Endothelial cell (in vitro differentiated cells): ENCODE data around the gene AP1G2. TPM values are rescaled to one million over a fixed set of nuclear protein-coding genes. Genes with fewer than 3 reads are reported as not detected.
"Not testable (repeated sequence)": the region's sequence is repeated elsewhere in the genome, so short reads cannot be mapped to it uniquely, and the experiment has no call there.

Experiments used
- DNase-seq: peaks from one replicate; pipeline ENCODE4 v3.0.0; 2021; ENCODE audit warnings: low spot score
- H3K27ac Mint-ChIP-seq: one replicate; pipeline ENCODE4 v1.8.0; 2021; ENCODE audit warnings: mixed read lengths, inconsistent platforms; ENCODE audit not compliant: unreplicated experiment
- H3K27me3 Mint-ChIP-seq: one replicate; pipeline ENCODE4 v1.8.0; 2021; ENCODE audit warnings: mild to moderate bottlenecking, moderate library complexity, mixed read lengths, inconsistent platforms; ENCODE audit not compliant: unreplicated experiment
- H3K36me3 Mint-ChIP-seq: one replicate; pipeline ENCODE4 v1.8.0; 2021; ENCODE audit warnings: mild to moderate bottlenecking, low read depth, mixed read lengths, inconsistent platforms; ENCODE audit not compliant: unreplicated experiment
- H3K4me1 Mint-ChIP-seq: one replicate; pipeline ENCODE4 v1.8.0; 2021; ENCODE audit warnings: mild to moderate bottlenecking, mixed read lengths, inconsistent platforms; ENCODE audit not compliant: unreplicated experiment
- H3K4me3 Mint-ChIP-seq: one replicate; pipeline ENCODE4 v1.8.0; 2021; ENCODE audit warnings: mild to moderate bottlenecking, mixed read lengths, inconsistent platforms; ENCODE audit not compliant: unreplicated experiment
- H3K9me3 Mint-ChIP-seq: one replicate; pipeline ENCODE4 v1.8.0; 2021; ENCODE audit warnings: mixed read lengths, inconsistent platforms; ENCODE audit not compliant: unreplicated experiment
- CTCF ChIP-seq: fragments of 200-600 bp; sonication (generic); IDR thresholded peaks from one replicate; pipeline ENCODE4 v1.5.0; 2021; ENCODE audit warnings: antibody characterized with exemption; ENCODE audit not compliant: unreplicated experiment
- total RNA-seq: library from RNA; stranded (reverse); fragmentation: NEBNext Ultra II Directional; extraction: Animal tissue kit (Norgen Biotek cat#: 25700); gene quantifications from one replicate; pipeline ENCODE4 v1.2.1, GENCODE V29; 2021; ENCODE audit not compliant: unreplicated experiment

AP1G2 gene
- total RNA-seq, 1 donor from 2014 or later: 134 TPM

- no peak for TF ChIP-seq CTCF
- no peak for DNase-seq
- peaks cover 1% of the 10 kb centered on the region for H3K27me3 Mint-ChIP-seq
Measured at GRCh38 chr14:23600806-23601205, 33.2 kb upstream of the AP1G2 start.

GRCh38 chr14:23600322-23600707 lies 32.7 kb upstream of the AP1G2 start:
- no peaks in the 10 kb centered on the region for H3K9me3 Mint-ChIP-seq
- peaks cover 1% of the 10 kb centered on the region for H3K27me3 Mint-ChIP-seq
- no peak overlapping the region for H3K27ac Mint-ChIP-seq
- H3K4me1 Mint-ChIP-seq: no peaks in the 10 kb centered on the region
- no peaks in the 10 kb centered on the region for H3K36me3 Mint-ChIP-seq
- no peak for DNase-seq
- no peak overlapping the region for H3K4me3 Mint-ChIP-seq
- no peak for TF ChIP-seq CTCF

More at GRCh38 chr14:23600806-23601205, 33.2 kb upstream of the AP1G2 start:
- Mint-ChIP-seq H3K27ac (no peak overlapping the region), H3K9me3 (no peaks in the 10 kb centered on the region), H3K4me3 (no peak overlapping the region), H3K4me1 (no peaks in the 10 kb centered on the region), H3K36me3 (no peaks in the 10 kb centered on the region)

GRCh38 chr14:23594191-23594590 lies 26.6 kb upstream of the AP1G2 start:
- H3K27me3 Mint-ChIP-seq, DNase-seq, H3K4me3 Mint-ChIP-seq, H3K9me3 Mint-ChIP-seq, H3K36me3 Mint-ChIP-seq, H3K4me1 Mint-ChIP-seq, H3K27ac Mint-ChIP-seq: not testable (repeated sequence)

- Mint-ChIP-seq H3K4me1 (peaks cover 4% of the 10 kb centered on the region), H3K4me3 (no peak overlapping the region), H3K27ac (no peak overlapping the region), H3K9me3 (no peaks in the 10 kb centered on the region), H3K27me3 (peaks cover 4% of the 10 kb centered on the region), H3K36me3 (no peaks in the 10 kb centered on the region)
- TF ChIP-seq CTCF: no peak
- DNase-seq: no peak
Measured at GRCh38 chr14:23590198-23590597, 22.6 kb upstream of the AP1G2 start.

GRCh38 chr14:23589606-23590005 lies 22.0 kb upstream of the AP1G2 start:
- H3K36me3 Mint-ChIP-seq: no peaks in the 10 kb centered on the region
- peaks cover 4% of the 10 kb centered on the region for H3K27me3 Mint-ChIP-seq
- no peak for DNase-seq
- H3K4me1 Mint-ChIP-seq: peaks cover 4% of the 10 kb centered on the region
- TF ChIP-seq CTCF: no peak
- no peaks in the 10 kb centered on the region for H3K9me3 Mint-ChIP-seq
- no peak overlapping the region for H3K27ac Mint-ChIP-seq
- H3K4me3 Mint-ChIP-seq: no peak overlapping the region
